GDM1 (cell line): ENCODE data around the gene GPR137C.

Experiments used
- DNase-seq: peaks from one replicate; lab custom pipeline; 2025; lab: John Stamatoyannopoulos, UW

GPR137C gene

DNA sequence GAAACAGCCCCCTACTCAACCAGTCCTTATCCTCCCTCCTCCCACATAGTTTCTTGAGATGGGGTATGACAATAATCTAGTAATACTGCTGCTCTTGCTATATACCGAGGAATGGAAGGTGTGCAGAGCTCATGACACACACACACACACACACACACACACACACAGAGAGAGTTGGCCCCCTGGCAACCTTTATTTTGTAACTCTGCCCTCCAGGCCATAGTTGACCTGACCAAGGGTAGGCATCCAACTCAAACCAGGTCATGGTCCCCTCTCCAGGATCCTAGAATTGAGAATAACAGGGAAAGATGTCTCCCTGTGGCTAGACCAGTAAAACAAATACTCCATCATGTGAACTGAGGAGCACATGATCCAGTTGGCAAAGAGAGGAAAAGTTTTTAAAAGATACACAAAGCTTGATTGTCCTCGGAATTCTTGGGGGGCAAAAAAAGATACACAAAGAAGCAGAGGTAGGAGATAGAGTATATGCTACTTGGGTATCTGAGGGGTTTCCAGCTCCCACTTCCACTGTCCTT, 131.4 kb downstream of the GPR137C start:
- no peak for DNase-seq

DNA sequence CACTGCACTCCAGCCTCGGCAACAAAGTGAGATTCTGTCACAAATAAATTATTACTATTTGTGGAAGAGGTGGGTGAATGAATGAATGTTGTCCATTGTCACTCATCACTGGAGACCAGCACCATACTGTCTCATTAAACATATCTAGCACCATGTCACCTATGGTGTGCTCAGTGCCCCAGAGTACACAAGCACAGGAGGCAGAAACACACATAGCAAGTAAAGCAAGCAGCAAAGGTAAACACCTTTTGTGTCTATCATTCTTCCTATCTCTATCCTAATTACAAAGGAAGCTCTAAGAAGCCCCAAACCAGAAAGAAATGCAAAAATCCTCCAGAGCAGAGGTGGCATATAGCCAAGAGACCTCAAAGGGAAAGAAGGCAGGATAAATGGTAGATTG, 133.5 kb downstream of the GPR137C start:
- no peak for DNase-seq
